ENCODE measurements around the gene TEDC1.

The TEDC1 gene

DNA sequence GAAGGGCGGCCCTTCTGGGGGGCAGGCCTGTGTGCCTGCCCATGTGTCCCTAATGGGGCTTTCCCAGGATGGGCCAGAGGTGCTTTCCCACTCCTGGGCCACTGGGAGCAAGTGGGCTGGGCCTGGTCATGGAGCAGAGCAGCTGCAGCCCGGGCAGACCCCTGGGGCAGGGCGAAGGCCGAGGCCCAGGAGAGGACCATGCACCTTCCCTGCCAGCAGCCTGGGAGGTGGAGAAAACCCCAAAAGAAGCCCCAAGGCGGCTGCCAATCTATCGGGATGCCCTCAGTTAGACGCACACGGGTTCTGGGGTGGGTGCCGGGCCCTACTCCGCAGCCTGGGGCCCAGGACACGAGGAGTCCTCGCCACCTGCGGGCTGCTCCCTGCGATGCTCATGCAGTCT is 32.5 kb upstream of the TEDC1 start:
- Histone ChIP-seq H3K9me2 (replicated peaks; ENCODE audit: control insufficient read depth, low read length) (no peaks in the 10 kb centered on the region), H3K79me2 (ENCODE audit: control insufficient read depth, low read length) (no peaks in the 10 kb centered on the region), H3K4me2 (ENCODE audit: low read length) (no peak overlapping the region), H3F3A (ENCODE audit: control insufficient read depth, insufficient read depth) (no peaks in the 10 kb centered on the region), H3K27ac (ENCODE audit: low read depth, low read length) (no peak overlapping the region), H3K4me1 (ENCODE audit: control insufficient read depth, low read length) (no peaks in the 10 kb centered on the region), H3K27me3 (ENCODE audit: control insufficient read depth, low read length) (no peaks in the 10 kb centered on the region), H3K36me3 (ENCODE audit: control insufficient read depth, low read length) (peaks cover 52% of the 10 kb centered on the region), H4K20me1 (ENCODE audit: control insufficient read depth, insufficient read depth, low read depth, low read length) (no peaks in the 10 kb centered on the region), H3K9me3 (ENCODE audit: control insufficient read depth, insufficient read depth, low read length) (no peaks in the 10 kb centered on the region), H3K4me3 (ENCODE audit: low read length) (no peak overlapping the region)
- no peak for TF ChIP-seq EZH2phosphoT487 (IDR thresholded peaks at IDR 0.05; ENCODE audit: borderline replicate concordance, low read length)
- TF ChIP-seq, protein P1, sequence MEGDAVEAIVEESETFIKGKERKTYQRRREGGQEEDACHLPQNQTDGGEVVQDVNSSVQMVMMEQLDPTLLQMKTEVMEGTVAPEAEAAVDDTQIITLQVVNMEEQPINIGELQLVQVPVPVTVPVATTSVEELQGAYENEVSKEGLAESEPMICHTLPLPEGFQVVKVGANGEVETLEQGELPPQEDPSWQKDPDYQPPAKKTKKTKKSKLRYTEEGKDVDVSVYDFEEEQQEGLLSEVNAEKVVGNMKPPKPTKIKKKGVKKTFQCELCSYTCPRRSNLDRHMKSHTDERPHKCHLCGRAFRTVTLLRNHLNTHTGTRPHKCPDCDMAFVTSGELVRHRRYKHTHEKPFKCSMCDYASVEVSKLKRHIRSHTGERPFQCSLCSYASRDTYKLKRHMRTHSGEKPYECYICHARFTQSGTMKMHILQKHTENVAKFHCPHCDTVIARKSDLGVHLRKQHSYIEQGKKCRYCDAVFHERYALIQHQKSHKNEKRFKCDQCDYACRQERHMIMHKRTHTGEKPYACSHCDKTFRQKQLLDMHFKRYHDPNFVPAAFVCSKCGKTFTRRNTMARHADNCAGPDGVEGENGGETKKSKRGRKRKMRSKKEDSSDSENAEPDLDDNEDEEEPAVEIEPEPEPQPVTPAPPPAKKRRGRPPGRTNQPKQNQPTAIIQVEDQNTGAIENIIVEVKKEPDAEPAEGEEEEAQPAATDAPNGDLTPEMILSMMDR (IDR thresholded peaks at IDR 0.05; ENCODE audit: low read depth, low read length, poor library complexity, severe bottlenecking) = no peak

DNA sequence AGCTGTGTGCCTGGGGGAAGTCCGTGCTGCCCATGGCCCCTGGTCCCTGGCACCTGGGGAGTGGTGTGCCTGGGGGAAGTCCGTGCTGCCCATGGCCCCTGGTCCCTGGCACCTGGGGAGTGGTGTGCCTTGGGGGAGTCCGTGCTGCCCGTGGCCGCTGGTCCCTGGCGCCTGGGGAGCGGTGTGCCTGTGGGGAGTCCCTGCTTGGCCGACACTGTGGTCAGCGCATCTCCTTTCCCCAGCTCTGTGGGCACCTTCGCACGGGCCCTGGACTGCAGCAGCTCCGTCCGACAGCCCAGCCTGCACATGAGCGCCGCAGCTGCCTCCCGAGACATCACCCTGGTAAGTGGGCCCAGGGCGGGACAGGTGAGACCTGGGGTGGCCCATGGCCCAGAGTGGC is 30.9 kb upstream of the TEDC1 start:
- H3K79me2 ChIP-seq (ENCODE audit: control insufficient read depth, low read length) = no peaks in the 10 kb centered on the region
- H4K20me1 ChIP-seq (ENCODE audit: control insufficient read depth, insufficient read depth, low read depth, low read length) = no peaks in the 10 kb centered on the region
- H3K4me2 ChIP-seq (ENCODE audit: low read length) = no peak overlapping the region
- H3F3A ChIP-seq (ENCODE audit: control insufficient read depth, insufficient read depth) = no peaks in the 10 kb centered on the region
- no peaks in the 10 kb centered on the region for H3K9me2 ChIP-seq (replicated peaks; ENCODE audit: control insufficient read depth, low read length)
- H3K4me1 ChIP-seq (ENCODE audit: control insufficient read depth, low read length) = no peaks in the 10 kb centered on the region
- no peaks in the 10 kb centered on the region for H3K9me3 ChIP-seq (ENCODE audit: control insufficient read depth, insufficient read depth, low read length)
- H3K36me3 ChIP-seq (ENCODE audit: control insufficient read depth, low read length) = peaks cover 58% of the 10 kb centered on the region
- no peak overlapping the region for H3K4me3 ChIP-seq (ENCODE audit: low read length)
- no peaks in the 10 kb centered on the region for H3K27me3 ChIP-seq (ENCODE audit: control insufficient read depth, low read length)
- TF ChIP-seq, protein P1 (IDR thresholded peaks at IDR 0.05; ENCODE audit: low read depth, low read length, poor library complexity, severe bottlenecking) = no peak
- no peak for TF ChIP-seq EZH2phosphoT487 (IDR thresholded peaks at IDR 0.05; ENCODE audit: borderline replicate concordance, low read length)
- H3K27ac ChIP-seq (ENCODE audit: low read depth, low read length) = no peak overlapping the region

DNA sequence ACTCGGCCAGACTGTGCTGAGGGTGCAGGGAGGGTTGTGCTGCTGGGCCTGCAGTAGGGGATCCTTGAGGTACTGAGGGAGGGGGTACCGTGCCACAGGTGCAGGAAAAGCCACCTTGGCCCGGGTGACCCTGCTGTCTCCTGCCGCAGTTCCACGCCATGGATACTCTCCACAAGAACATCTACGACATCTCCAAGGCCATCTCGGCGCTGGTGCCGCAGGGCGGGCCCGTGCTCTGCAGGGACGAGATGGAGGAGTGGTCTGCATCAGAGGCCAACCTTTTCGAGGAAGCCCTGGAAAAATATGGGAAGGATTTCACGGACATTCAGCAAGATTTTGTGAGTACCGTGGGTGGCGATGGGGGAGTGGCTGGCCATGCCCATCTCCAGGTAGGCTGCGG is 30.4 kb upstream of the TEDC1 start:
- no peak overlapping the region for H3K4me3 ChIP-seq (ENCODE audit: low read length)
- TF ChIP-seq, protein P1 (IDR thresholded peaks at IDR 0.05; ENCODE audit: low read depth, low read length, poor library complexity, severe bottlenecking) = no peak
- no peak for TF ChIP-seq EZH2phosphoT487 (IDR thresholded peaks at IDR 0.05; ENCODE audit: borderline replicate concordance, low read length)
- no peaks in the 10 kb centered on the region for H3K79me2 ChIP-seq (ENCODE audit: control insufficient read depth, low read length)
- peaks cover 59% of the 10 kb centered on the region for H3K36me3 ChIP-seq (ENCODE audit: control insufficient read depth, low read length)
- no peaks in the 10 kb centered on the region for H4K20me1 ChIP-seq (ENCODE audit: control insufficient read depth, insufficient read depth, low read depth, low read length)
- no peaks in the 10 kb centered on the region for H3K9me3 ChIP-seq (ENCODE audit: control insufficient read depth, insufficient read depth, low read length)
- no peaks in the 10 kb centered on the region for H3F3A ChIP-seq (ENCODE audit: control insufficient read depth, insufficient read depth)
- no peaks in the 10 kb centered on the region for H3K9me2 ChIP-seq (replicated peaks; ENCODE audit: control insufficient read depth, low read length)
- no peaks in the 10 kb centered on the region for H3K27me3 ChIP-seq (ENCODE audit: control insufficient read depth, low read length)
- no peak overlapping the region for H3K4me2 ChIP-seq (ENCODE audit: low read length)
- no peaks in the 10 kb centered on the region for H3K4me1 ChIP-seq (ENCODE audit: control insufficient read depth, low read length)
- H3K27ac ChIP-seq (ENCODE audit: low read depth, low read length) = no peak overlapping the region

DNA sequence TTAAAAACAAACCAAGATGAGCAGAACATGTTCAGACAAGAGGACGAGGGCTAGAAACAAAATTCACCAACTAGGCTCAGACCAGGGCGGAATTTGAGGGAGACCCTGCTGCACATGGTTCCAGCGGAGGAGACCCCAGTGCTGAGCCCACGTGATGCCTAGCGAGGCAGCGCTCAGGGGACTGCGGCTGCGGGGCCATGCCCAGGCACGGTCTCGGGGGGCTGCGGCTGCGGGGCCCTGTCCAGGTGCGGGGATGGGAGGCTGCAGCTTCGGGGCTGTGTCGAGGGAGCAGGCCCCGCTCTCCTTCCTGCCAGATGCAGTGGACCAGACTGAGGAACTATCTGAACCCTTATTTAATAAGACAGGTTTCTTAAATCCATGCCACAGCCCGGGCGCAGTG is 29.1 kb upstream of the TEDC1 start:
- Histone ChIP-seq H3K4me2 (ENCODE audit: low read length) (no peak overlapping the region), H4K20me1 (ENCODE audit: control insufficient read depth, insufficient read depth, low read depth, low read length) (no peaks in the 10 kb centered on the region), H3K79me2 (ENCODE audit: control insufficient read depth, low read length) (no peaks in the 10 kb centered on the region), H3K4me3 (ENCODE audit: low read length) (no peak overlapping the region), H3K9me3 (ENCODE audit: control insufficient read depth, insufficient read depth, low read length) (no peaks in the 10 kb centered on the region), H3K4me1 (ENCODE audit: control insufficient read depth, low read length) (no peaks in the 10 kb centered on the region), H3K9me2 (replicated peaks; ENCODE audit: control insufficient read depth, low read length) (no peaks in the 10 kb centered on the region), H3F3A (ENCODE audit: control insufficient read depth, insufficient read depth) (no peaks in the 10 kb centered on the region), H3K36me3 (ENCODE audit: control insufficient read depth, low read length) (peaks cover 51% of the 10 kb centered on the region), H3K27ac (ENCODE audit: low read depth, low read length) (no peak overlapping the region), H3K27me3 (ENCODE audit: control insufficient read depth, low read length) (no peaks in the 10 kb centered on the region)
- TF ChIP-seq EZH2phosphoT487 (IDR thresholded peaks at IDR 0.05; ENCODE audit: borderline replicate concordance, low read length) = no peak
- TF ChIP-seq, protein P1 (IDR thresholded peaks at IDR 0.05; ENCODE audit: low read depth, low read length, poor library complexity, severe bottlenecking) = no peak
